Measurements from ENCODE around the gene TEAD3.

GRCh38 chr6:35475573-35475972 is 21.3 kb downstream of the TEAD3 start:
- TF ChIP-seq CTCF (IDR thresholded peaks at IDR 0.05) = no peak
- no peak for TF ChIP-seq POLR2A (IDR thresholded peaks at IDR 0.05)

Data from esophagus squamous epithelium (tissue), 4 donors.